Hepatocyte (in vitro differentiated cells): ENCODE data around the gene LBX1. TPM values are rescaled to one million over a fixed set of nuclear protein-coding genes. Genes with fewer than 3 reads are reported as not detected.

ENCODE experiments used
- DNase-seq: peaks from one replicate; pipeline ENCODE4 v3.0.0-alpha.2; 2016; ENCODE audit warnings: low spot score
- H2AFZ ChIP-seq: fragments of 200-600 bp; sonication (generic); 2 replicates; pipeline ENCODE4 v1.6.0; 2016; ENCODE audit warnings: antibody characterized with exemption, mild to moderate bottlenecking
- H3K27ac ChIP-seq: fragments of 200-600 bp; sonication (generic); 2 replicates; pipeline ENCODE4 v1.5.1; 2016; ENCODE audit warnings: mild to moderate bottlenecking
- H3K27me3 ChIP-seq: fragments of 200-600 bp; sonication (generic); 2 replicates; pipeline ENCODE4 v1.6.1; 2016
- H3K36me3 ChIP-seq: fragments of 200-600 bp; sonication (generic); replicated peaks from 2 replicates; pipeline ENCODE4 v1.5.1; 2016; ENCODE audit warnings: low read depth; ENCODE audit not compliant: insufficient read depth
- H3K4me1 ChIP-seq: fragments of 200-600 bp; sonication (generic); 2 replicates; pipeline ENCODE4 v1.5.1; 2016; ENCODE audit warnings: mild to moderate bottlenecking, moderate library complexity; ENCODE audit not compliant: insufficient read depth
- H3K4me2 ChIP-seq: fragments of 200-600 bp; sonication (generic); 2 replicates; pipeline ENCODE4 v1.6.0; 2016
- H3K4me3 ChIP-seq: fragments of 200-600 bp; sonication (generic); 2 replicates; pipeline ENCODE4 v1.5.1; 2016; ENCODE audit warnings: mild to moderate bottlenecking
- H3K79me2 ChIP-seq: fragments of 200-600 bp; sonication (generic); 2 replicates; pipeline ENCODE4 v1.6.0; 2017; ENCODE audit warnings: mild to moderate bottlenecking
- H3K9me2 ChIP-seq: fragments of 200-600 bp; sonication (generic); replicated peaks from 2 replicates; pipeline ENCODE4 v1.6.0; 2017; ENCODE audit warnings: mild to moderate bottlenecking; ENCODE audit not compliant: insufficient read depth
- H3K9me3 ChIP-seq: fragments of 200-600 bp; sonication (generic); 2 replicates; pipeline ENCODE4 v1.5.1; 2016; ENCODE audit warnings: low read depth, mild to moderate bottlenecking
- H4K20me1 ChIP-seq: fragments of 200-600 bp; sonication (generic); 2 replicates; pipeline ENCODE4 v1.6.0; 2016; ENCODE audit warnings: mild to moderate bottlenecking; ENCODE audit not compliant: insufficient read depth, poor library complexity, severe bottlenecking
- CTCF ChIP-seq: fragments of 200-600 bp; sonication (generic); IDR thresholded peaks from 2 replicates; pipeline ENCODE4 v1.5.1; 2016; ENCODE audit warnings: antibody characterized with exemption, mild to moderate bottlenecking; ENCODE audit not compliant: poor library complexity
- EZH2 ChIP-seq: fragments of 200-600 bp; sonication (generic); IDR thresholded peaks from 2 replicates; pipeline ENCODE4 v1.6.1; 2016; ENCODE audit warnings: antibody characterized with exemption, mild to moderate bottlenecking, borderline replicate concordance
- EZH2phosphoT487 ChIP-seq: fragments of 200-600 bp; sonication (generic); IDR thresholded peaks from one replicate; pipeline ENCODE4 v1.6.1; 2018; ENCODE audit warnings: antibody characterized with exemption, mild to moderate bottlenecking, low read depth, moderate library complexity; ENCODE audit not compliant: unreplicated experiment, severe bottlenecking
- WGBS: methylation state at CpG from one replicate; pipeline ENCODE4 v1.1.6; 2016; ENCODE audit warnings: low lambda C conversion rate; ENCODE audit errors: missing lambda C conversion rate; 5-methylcytosine and 5-hydroxymethylcytosine counted together
- polyA plus RNA-seq: library from polyadenylated mRNA; unstranded; fragments of >200 nt; fragmentation: Nextera tagmentation; extraction: Ambion mirVana; gene quantifications from 2 replicates; pipeline ENCODE4 v1.2.1, GENCODE V29; 2016
- total RNA-seq: library from RNA; depleted of rRNA; stranded (reverse); fragments of >200 nt; gene quantifications from 2 replicates; pipeline ENCODE4 v1.2.3, GENCODE V29; 2014

LBX1 gene
- total and polyA plus RNA-seq, 2 experiments from 2014 or later: not detected

GRCh38 chr10:101266381-101267289 is 37.4 kb upstream of the LBX1 start:
- WGBS: 82% methylated on average over 13 of the region's 13 CpGs
- Histone ChIP-seq H3K4me2 (no peak overlapping the region), H3K36me3 (no peaks in the 10 kb centered on the region), H3K79me2 (no peaks in the 10 kb centered on the region), H3K27ac (no peak overlapping the region), H3K9me2 (no peaks in the 10 kb centered on the region), H2AFZ (no peak overlapping the region), H3K9me3 (no peaks in the 10 kb centered on the region), H3K4me1 (no peaks in the 10 kb centered on the region), H3K27me3 (peaks cover 6% of the 10 kb centered on the region), H4K20me1 (no peaks in the 10 kb centered on the region), H3K4me3 (no peak overlapping the region)
- DNase-seq: no peak
- TF ChIP-seq CTCF (no peak), EZH2 (no peak)

- no peaks in the 10 kb centered on the region for H3K4me1 ChIP-seq
- no peak overlapping the region for H2AFZ ChIP-seq
- TF ChIP-seq CTCF: no peak
Observed at GRCh38 chr10:101263150-101263752, 34.0 kb upstream of the LBX1 start.

DNA sequence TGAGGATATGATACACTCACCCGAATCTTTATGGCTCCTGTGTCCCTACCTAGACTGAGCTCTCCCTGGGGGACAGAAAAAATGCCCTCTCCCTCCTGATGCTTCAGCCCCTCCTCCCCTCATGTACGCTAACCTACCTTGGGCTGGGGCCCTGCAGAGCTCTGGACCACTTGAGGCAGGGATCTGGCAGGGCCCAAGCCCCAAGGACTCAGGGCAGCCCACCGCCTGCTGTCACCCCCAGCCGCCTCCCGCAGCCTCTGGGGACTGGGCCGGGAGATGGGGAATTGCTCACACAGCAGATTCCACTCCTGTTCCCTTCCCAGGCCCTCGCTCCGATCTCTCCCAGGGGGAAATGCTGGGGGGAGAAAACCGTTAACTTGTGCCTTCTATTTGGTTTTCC is 32.9 kb upstream of the LBX1 start:
- H3K9me3 ChIP-seq: no peaks in the 10 kb centered on the region
- peaks cover 5% of the 10 kb centered on the region for H3K27me3 ChIP-seq
- TF ChIP-seq EZH2: no peak
- no peak for TF ChIP-seq EZH2phosphoT487
- no peak for TF ChIP-seq CTCF
- no peaks in the 10 kb centered on the region for H3K36me3 ChIP-seq
- 63% methylated on average over 9 of the region's 9 CpGs for WGBS
- H3K4me1 ChIP-seq: no peaks in the 10 kb centered on the region
- H2AFZ ChIP-seq: no peak overlapping the region
- no peak for DNase-seq
- no peak overlapping the region for H3K27ac ChIP-seq
- no peak overlapping the region for H3K4me2 ChIP-seq
- no peak overlapping the region for H3K4me3 ChIP-seq
- no peaks in the 10 kb centered on the region for H3K79me2 ChIP-seq
- no peaks in the 10 kb centered on the region for H3K9me2 ChIP-seq
- no peaks in the 10 kb centered on the region for H4K20me1 ChIP-seq

More at GRCh38 chr10:101263150-101263752, 34.0 kb upstream of the LBX1 start:
- Histone ChIP-seq H3K79me2 (no peaks in the 10 kb centered on the region), H3K4me3 (no peak overlapping the region), H3K27me3 (peaks cover 5% of the 10 kb centered on the region), H3K27ac (no peak overlapping the region), H3K9me3 (no peaks in the 10 kb centered on the region), H3K9me2 (no peaks in the 10 kb centered on the region), H4K20me1 (no peaks in the 10 kb centered on the region), H3K4me2 (no peak overlapping the region), H3K36me3 (no peaks in the 10 kb centered on the region)
- 64% methylated on average over 11 of the region's 11 CpGs for WGBS
- no peak for DNase-seq
